Type B pancreatic cell (in vitro differentiated cells): Measurements from ENCODE around the gene MYH16. TPM values are rescaled to one million over a fixed set of nuclear protein-coding genes. Genes with fewer than 3 reads are reported as not detected.
"Not testable (repeated sequence)": the region's sequence is repeated elsewhere in the genome, so short reads cannot be mapped to it uniquely, and the experiment has no call there.

Source experiments
- DNase-seq: peaks from one replicate; pipeline ENCODE4 v3.0.0; 2021; ENCODE audit warnings: mixed read lengths; ENCODE audit not compliant: unreplicated experiment; ENCODE audit errors: extremely low spot score
- H3K27ac Mint-ChIP-seq: 2 replicates; pipeline ENCODE4 v1.8.0; 2021; ENCODE audit warnings: mild to moderate bottlenecking, mixed read lengths
- H3K27me3 Mint-ChIP-seq: 2 replicates; pipeline ENCODE4 v1.8.0; 2021; ENCODE audit warnings: mixed read lengths
- H3K36me3 Mint-ChIP-seq: 2 replicates; pipeline ENCODE4 v1.8.0; 2021; ENCODE audit warnings: mixed read lengths
- H3K4me1 Mint-ChIP-seq: one replicate; pipeline ENCODE4 v1.8.0; 2021; ENCODE audit warnings: mixed read lengths; ENCODE audit not compliant: unreplicated experiment
- H3K4me3 Mint-ChIP-seq: 2 replicates; pipeline ENCODE4 v1.8.0; 2021; ENCODE audit warnings: mild to moderate bottlenecking, mixed read lengths
- H3K9me3 Mint-ChIP-seq: 2 replicates; pipeline ENCODE4 v1.8.0; 2021; ENCODE audit warnings: mixed read lengths
- total RNA-seq: library from RNA; stranded (reverse); gene quantifications from 2 replicates; pipeline ENCODE4 v1.2.1, GENCODE V29; 2021; ENCODE audit warnings: low replicate concordance
- TF ChIP-seq, protein P1 (sequence below): fragments of 200-600 bp; sonication (generic); conservative IDR thresholded peaks from 2 replicates; pipeline ENCODE4 v1.5.0; 2021; ENCODE audit warnings: antibody characterized with exemption, mild to moderate bottlenecking

Gene MYH16
- total RNA-seq, 1 donor from 2014 or later = not detected

DNA sequence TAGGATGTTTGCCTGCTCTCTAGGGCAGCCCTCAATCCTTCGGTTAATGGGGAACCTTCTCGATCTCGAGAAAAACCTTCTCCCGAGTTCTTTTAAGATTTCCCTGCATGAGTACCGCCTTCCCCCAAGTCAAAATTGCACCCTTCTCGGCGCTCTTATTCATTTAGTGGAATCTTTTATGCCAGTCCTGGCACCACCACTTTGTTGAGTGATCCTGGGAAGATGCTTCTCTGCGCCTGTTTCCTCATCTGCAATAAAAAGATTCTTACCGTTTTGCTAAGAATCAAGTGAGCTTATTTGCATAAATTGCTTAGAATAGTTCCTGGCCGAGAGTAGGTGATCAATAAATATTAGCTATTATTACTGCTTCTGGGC lies 53.8 kb downstream of the MYH16 start:
- TF ChIP-seq, protein P1, sequence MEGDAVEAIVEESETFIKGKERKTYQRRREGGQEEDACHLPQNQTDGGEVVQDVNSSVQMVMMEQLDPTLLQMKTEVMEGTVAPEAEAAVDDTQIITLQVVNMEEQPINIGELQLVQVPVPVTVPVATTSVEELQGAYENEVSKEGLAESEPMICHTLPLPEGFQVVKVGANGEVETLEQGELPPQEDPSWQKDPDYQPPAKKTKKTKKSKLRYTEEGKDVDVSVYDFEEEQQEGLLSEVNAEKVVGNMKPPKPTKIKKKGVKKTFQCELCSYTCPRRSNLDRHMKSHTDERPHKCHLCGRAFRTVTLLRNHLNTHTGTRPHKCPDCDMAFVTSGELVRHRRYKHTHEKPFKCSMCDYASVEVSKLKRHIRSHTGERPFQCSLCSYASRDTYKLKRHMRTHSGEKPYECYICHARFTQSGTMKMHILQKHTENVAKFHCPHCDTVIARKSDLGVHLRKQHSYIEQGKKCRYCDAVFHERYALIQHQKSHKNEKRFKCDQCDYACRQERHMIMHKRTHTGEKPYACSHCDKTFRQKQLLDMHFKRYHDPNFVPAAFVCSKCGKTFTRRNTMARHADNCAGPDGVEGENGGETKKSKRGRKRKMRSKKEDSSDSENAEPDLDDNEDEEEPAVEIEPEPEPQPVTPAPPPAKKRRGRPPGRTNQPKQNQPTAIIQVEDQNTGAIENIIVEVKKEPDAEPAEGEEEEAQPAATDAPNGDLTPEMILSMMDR = no peak
- H3K4me3 Mint-ChIP-seq = peak overlapping the region; percentile 92
- DNase-seq = no peak
- H3K9me3 Mint-ChIP-seq = no peaks in the 10 kb centered on the region
- peaks cover 3% of the 10 kb centered on the region for H3K36me3 Mint-ChIP-seq
- H3K27ac Mint-ChIP-seq = peak overlapping the region; percentile 90
- H3K27me3 Mint-ChIP-seq = no peaks in the 10 kb centered on the region
- peaks cover 31% of the 10 kb centered on the region for H3K4me1 Mint-ChIP-seq

DNA sequence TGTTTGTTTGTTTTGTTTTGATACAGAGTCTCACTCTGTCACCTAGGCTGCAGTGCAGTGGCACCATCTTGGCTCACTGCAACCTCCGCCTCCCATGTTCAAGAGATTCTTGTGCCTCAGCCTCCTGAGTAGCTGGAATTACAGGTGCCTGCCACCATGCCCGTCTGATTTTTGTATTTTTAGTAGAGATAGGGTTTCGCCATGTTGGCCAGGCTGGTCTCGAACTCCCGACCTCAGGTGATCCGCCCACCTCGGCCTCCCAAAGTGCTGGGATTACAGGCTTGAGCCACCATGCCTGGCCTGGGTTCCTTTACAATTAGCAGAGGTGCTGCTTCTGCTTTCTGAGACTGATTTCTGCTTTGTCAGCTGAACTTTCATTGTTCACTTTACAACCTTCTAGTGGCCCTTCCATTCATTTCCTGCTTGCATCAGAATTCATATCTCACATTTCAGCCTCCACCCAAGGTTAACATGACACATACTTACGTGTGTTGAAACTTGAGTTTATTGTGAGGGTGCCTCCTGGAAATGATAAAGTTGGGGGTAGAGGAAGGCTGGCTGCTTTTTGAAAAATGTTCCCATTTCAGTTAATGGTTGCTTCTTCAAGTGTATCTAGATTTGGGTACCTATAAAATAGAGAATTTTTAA lies 57.8 kb downstream of the MYH16 start:
- DNase-seq, H3K27me3 Mint-ChIP-seq, H3K9me3 Mint-ChIP-seq: not testable (repeated sequence)
- Mint-ChIP-seq H3K4me1 (peaks cover 31% of the 10 kb centered on the region), H3K27ac (peak overlapping the region; percentile 99), H3K4me3 (peak overlapping the region; percentile 27), H3K36me3 (peaks cover 13% of the 10 kb centered on the region)

DNA sequence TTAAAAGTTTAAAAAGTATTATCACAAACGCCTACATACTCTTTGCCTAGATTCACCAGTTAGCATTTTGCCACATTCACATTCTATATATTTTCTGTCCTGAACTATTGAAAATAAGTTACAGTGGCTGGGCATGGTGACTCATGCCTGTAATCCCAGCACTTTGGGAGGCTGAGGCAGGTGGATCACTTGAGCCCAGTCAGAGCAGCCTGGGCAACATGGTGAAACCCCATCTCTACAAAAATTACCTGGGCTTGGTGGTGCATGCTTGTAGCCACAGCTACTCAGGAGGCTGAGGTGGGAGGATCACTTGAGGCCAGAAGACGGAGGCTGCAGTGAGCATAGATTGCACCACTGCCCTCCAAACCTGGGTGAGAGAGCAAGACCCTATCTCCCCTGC lies 58.4 kb downstream of the MYH16 start:
- Mint-ChIP-seq H3K4me1 (peaks cover 31% of the 10 kb centered on the region), H3K27ac (peak overlapping the region; percentile 99), H3K27me3 (no peaks in the 10 kb centered on the region), H3K4me3 (peak overlapping the region; percentile 49), H3K36me3 (peaks cover 14% of the 10 kb centered on the region), H3K9me3 (no peaks in the 10 kb centered on the region)
- DNase-seq = no peak
- TF ChIP-seq, protein P1 = no peak

DNA sequence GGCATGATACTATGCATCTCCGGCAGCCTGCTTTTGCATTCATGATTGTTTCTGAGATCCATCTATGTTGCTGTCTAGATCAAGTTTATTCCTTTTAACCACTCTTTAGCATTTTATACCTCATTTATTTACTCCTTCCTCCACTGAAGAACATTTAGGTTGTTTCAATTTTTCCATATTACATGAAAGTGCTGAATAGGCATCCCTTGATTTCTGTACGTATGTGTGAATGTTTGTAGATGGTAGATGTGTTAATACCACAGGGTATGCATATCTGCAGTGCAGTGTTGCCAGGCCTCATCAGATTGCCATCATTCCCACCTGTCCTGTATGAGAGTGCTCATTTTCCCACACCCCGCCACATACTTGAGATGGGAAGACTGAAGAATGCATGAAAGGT lies 67.0 kb downstream of the MYH16 start:
- no peaks in the 10 kb centered on the region for H3K9me3 Mint-ChIP-seq
- peaks cover 31% of the 10 kb centered on the region for H3K36me3 Mint-ChIP-seq
- no peak overlapping the region for H3K27ac Mint-ChIP-seq

DNA sequence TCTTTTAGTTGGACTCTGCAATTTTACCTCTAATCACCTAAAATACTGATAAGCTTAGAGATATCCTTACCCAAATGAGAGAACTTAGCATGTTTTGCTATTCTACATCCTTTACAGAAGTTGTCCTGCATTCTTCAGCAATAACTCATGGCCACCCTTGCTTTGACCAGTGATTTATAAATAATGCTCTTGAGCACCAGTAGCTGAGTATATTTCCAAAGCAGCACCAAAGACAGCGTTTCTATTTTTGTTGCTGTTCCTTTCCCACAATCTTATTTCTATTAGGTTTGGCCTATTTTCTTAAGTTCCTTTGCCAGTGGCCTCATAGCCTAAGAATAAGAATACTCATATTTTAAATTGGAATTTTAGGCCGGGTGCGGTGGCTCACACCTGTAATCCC lies 68.0 kb downstream of the MYH16 start:
- Mint-ChIP-seq H3K9me3 (no peaks in the 10 kb centered on the region), H3K36me3 (peaks cover 27% of the 10 kb centered on the region), H3K27ac (no peak overlapping the region), H3K4me3 (no peak overlapping the region), H3K27me3 (no peaks in the 10 kb centered on the region), H3K4me1 (no peaks in the 10 kb centered on the region)
- DNase-seq = no peak
- TF ChIP-seq, protein P1 = no peak

More for the DNA sequence above, 67.0 kb downstream of the MYH16 start:
- no peaks in the 10 kb centered on the region for H3K27me3 Mint-ChIP-seq
- no peaks in the 10 kb centered on the region for H3K4me1 Mint-ChIP-seq
- H3K4me3 Mint-ChIP-seq = no peak overlapping the region
- TF ChIP-seq, protein P1 = no peak
- no peak for DNase-seq

DNA sequence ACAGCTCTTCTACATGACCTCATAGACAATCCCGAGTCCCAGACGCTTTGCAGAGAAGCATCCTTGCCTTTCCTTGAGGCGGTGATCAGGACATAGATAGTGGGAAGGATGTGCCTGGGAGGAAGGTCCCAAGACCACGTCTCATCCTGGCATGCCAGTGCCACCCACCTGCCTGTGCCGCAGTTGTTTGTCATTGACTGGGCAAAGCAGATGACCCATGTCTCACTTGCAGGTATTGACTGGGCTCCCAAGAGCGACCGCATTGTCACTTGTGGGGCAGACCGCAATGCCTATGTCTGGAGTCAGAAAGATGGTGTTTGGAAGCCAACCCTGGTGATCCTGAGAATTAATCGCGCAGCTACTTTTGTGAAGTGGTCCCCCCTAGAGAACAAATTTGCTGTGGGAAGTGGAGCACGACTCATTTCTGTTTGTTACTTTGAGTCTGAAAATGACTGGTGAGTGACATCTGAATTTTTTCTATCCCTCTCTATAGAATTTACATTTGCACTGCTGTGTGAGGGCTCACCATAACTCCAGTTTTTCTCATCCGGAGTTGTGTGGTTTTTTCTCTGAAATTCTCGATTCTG lies 71.5 kb downstream of the MYH16 start:
- Mint-ChIP-seq H3K9me3 (no peaks in the 10 kb centered on the region), H3K4me1 (no peaks in the 10 kb centered on the region), H3K4me3 (no peak overlapping the region), H3K27ac (peak overlapping the region; percentile 22), H3K36me3 (peaks cover 22% of the 10 kb centered on the region), H3K27me3 (no peaks in the 10 kb centered on the region)
- DNase-seq = no peak
- TF ChIP-seq, protein P1 = no peak

DNA sequence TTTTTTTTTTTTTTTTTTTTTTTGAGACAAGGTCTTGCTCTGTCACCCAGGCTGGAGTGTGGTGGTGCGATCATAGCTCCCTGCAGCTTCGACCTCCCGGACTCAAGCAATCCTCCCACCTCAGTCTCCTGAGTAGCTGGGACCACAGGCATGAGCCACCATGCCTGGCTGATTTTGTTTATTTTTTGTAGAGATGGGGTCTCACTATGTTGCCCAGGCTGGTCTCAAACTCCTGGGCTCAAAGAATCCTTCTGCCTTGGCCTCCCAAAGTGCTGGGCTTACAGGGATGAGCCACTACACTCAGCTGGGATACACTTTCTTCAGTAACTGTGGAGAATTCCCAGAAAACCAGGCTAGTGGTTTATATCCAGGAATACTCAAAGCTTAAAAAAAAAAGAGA lies 78.0 kb downstream of the MYH16 start:
- not testable (repeated sequence) for H3K27me3 Mint-ChIP-seq, DNase-seq, H3K9me3 Mint-ChIP-seq, H3K4me3 Mint-ChIP-seq, H3K27ac Mint-ChIP-seq, H3K4me1 Mint-ChIP-seq
- peaks cover 19% of the 10 kb centered on the region for H3K36me3 Mint-ChIP-seq
